ENCODE results near the gene GPC4.

Gene GPC4

GRCh38 chrX:133444196-133444595 is 28.9 kb upstream of the GPC4 start:
- no peak overlapping the region for H3K4me3 ChIP-seq (ENCODE audit: low read depth, low read length)
- DNase-seq (ENCODE audit: low read depth): no peak
- no peak for TF ChIP-seq CTCF (IDR thresholded peaks at IDR 0.05; ENCODE audit: control insufficient read depth, extremely low read depth, insufficient read depth)

GRCh38 chrX:133440797-133441163 is 25.5 kb upstream of the GPC4 start:
- no peak for DNase-seq (ENCODE audit: low read depth)
- no peak for TF ChIP-seq CTCF (IDR thresholded peaks at IDR 0.05; ENCODE audit: control insufficient read depth, extremely low read depth, insufficient read depth)
- H3K4me3 ChIP-seq (ENCODE audit: low read depth, low read length): no peak overlapping the region

GRCh38 chrX:133440081-133440796 is 24.9 kb upstream of the GPC4 start:
- H3K4me3 ChIP-seq (ENCODE audit: low read depth, low read length): no peak overlapping the region
- TF ChIP-seq CTCF (IDR thresholded peaks at IDR 0.05; ENCODE audit: control insufficient read depth, extremely low read depth, insufficient read depth): no peak
- DNase-seq (ENCODE audit: low read depth): no peak

GRCh38 chrX:133437766-133438165 is 22.5 kb upstream of the GPC4 start:
- DNase-seq (ENCODE audit: low read depth): no peak
- no peak overlapping the region for H3K4me3 ChIP-seq (ENCODE audit: low read depth, low read length)
- no peak for TF ChIP-seq CTCF (IDR thresholded peaks at IDR 0.05; ENCODE audit: control insufficient read depth, extremely low read depth, insufficient read depth)

- no peak overlapping the region for H3K4me3 ChIP-seq (ENCODE audit: low read depth, low read length)
- DNase-seq (ENCODE audit: low read depth): no peak
- TF ChIP-seq CTCF (IDR thresholded peaks at IDR 0.05; ENCODE audit: control insufficient read depth, extremely low read depth, insufficient read depth): no peak
Observed at GRCh38 chrX:133437356-133437755, 22.1 kb upstream of the GPC4 start.

GRCh38 chrX:133435544-133436124 is 20.3 kb upstream of the GPC4 start:
- no peak overlapping the region for H3K4me3 ChIP-seq (ENCODE audit: low read depth, low read length)
- no peak for DNase-seq (ENCODE audit: low read depth)
- TF ChIP-seq CTCF (IDR thresholded peaks at IDR 0.05; ENCODE audit: control insufficient read depth, extremely low read depth, insufficient read depth): no peak
